ENCODE data around the gene NUDT21. TPM values are rescaled to one million over a fixed set of nuclear protein-coding genes. Genes with fewer than 3 reads are reported as not detected.
A peak's percentile ranks its signal among the peaks of the same experiment; 100 is the strongest.

The NUDT21 gene
- total and polyA plus RNA-seq, 8 donors: 7.9 to 57.6 (median 46.8) TPM

GRCh38 chr16:56479469-56479868, 28.3 kb upstream of the NUDT21 start:
- ATAC-seq: peak in 1 of 4 donors; percentile 12
- Histone ChIP-seq H3K9me3 (no peaks in the 10 kb centered on the region), H3K27ac (no peak overlapping the region), H3K27me3 (no peaks in the 10 kb centered on the region), H3K4me1 (no peaks in the 10 kb centered on the region), H3K4me3 (no peak overlapping the region), H3K36me3 (peaks cover 0 to 36% (median 10%) of the 10 kb centered on the region in 3 donors)
- WGBS, 2 donors: 93 to 97% methylated on average over 2 of the region's 2 CpGs
- no peak for FAIRE-seq
- intact Hi-C loops (cut with DNase I): no loop called here
- no peak for DNase-seq
- no peak for TF ChIP-seq CTCF (IDR thresholded peaks at IDR 0.05)

GRCh38 chr16:56478281-56479049, 27.3 kb upstream of the NUDT21 start:
- FAIRE-seq (no peak), ATAC-seq (no peak), DNase-seq (no peak)
- Histone ChIP-seq H3K27me3 (no peaks in the 10 kb centered on the region), H3K4me3 (no peak overlapping the region), H3K27ac (no peak overlapping the region), H3K9me3 (no peaks in the 10 kb centered on the region), H3K4me1 (no peaks in the 10 kb centered on the region), H3K36me3 (peaks cover 0 to 39% (median 10%) of the 10 kb centered on the region in 3 donors)
- WGBS, 2 donors: 88 to 93% methylated on average over 2 of the region's 2 CpGs
- no peak for TF ChIP-seq CTCF (IDR thresholded peaks at IDR 0.05)
- intact Hi-C loops (cut with DNase I): no loop called here

- 86 to 94% methylated on average over 2 of the region's 2 CpGs for WGBS, 2 donors
- Histone ChIP-seq H3K9me3 (no peaks in the 10 kb centered on the region), H3K27me3 (no peaks in the 10 kb centered on the region), H3K36me3 (peaks cover under 1 to 50% (median 10%) of the 10 kb centered on the region in 3 donors), H3K4me3 (no peak overlapping the region), H3K27ac (no peak overlapping the region), H3K4me1 (no peaks in the 10 kb centered on the region)
- intact Hi-C loops (cut with DNase I): no loop called here
- ATAC-seq (peak in 2 of 4 donors; percentile 69), DNase-seq (no peak), FAIRE-seq (no peak)
- TF ChIP-seq CTCF (IDR thresholded peaks at IDR 0.05): no peak
These were observed 26.2 kb upstream of the NUDT21 start for GRCh38 chr16:56477096-56477878.

- 87 to 92% methylated on average over 2 of the region's 2 CpGs for WGBS, 2 donors
- no peak for FAIRE-seq
- DNase-seq: no peak
- Histone ChIP-seq H3K4me1 (no peaks in the 10 kb centered on the region), H3K27ac (no peak overlapping the region), H3K27me3 (no peaks in the 10 kb centered on the region), H3K36me3 (peaks cover 4 to 69% (median 19%) of the 10 kb centered on the region in 3 donors), H3K9me3 (no peaks in the 10 kb centered on the region), H3K4me3 (no peak overlapping the region)
- intact Hi-C loops (cut with DNase I): no loop called here
- ATAC-seq: no peak
- no peak for TF ChIP-seq CTCF (IDR thresholded peaks at IDR 0.05)
These were observed 24.1 kb upstream of the NUDT21 start for GRCh38 chr16:56475201-56475600.

Measured in pancreas (tissue), 10 donors.